Measurements from ENCODE around the gene FCHSD2. TPM values are rescaled to one million over a fixed set of nuclear protein-coding genes. Genes with fewer than 3 reads are reported as not detected.
A peak's percentile ranks its signal among the peaks of the same experiment; 100 is the strongest.

FCHSD2 gene
- total and polyA plus RNA-seq, 2 donors: 12.5 to 22.3 TPM

- WGBS: 98% methylated on average over 8 of the region's 8 CpGs
- Histone ChIP-seq H3K9me3 (ENCODE audit: control insufficient read depth in 2 of 2, insufficient read depth in 1 of 2, low read length in 1 of 2) (no peaks in the 10 kb centered on the region), H3K27me3 (ENCODE audit: control insufficient read depth in 2 of 2, insufficient read depth in 1 of 2, low read length in 1 of 2) (no peaks in the 10 kb centered on the region), H3K36me3 (ENCODE audit: control insufficient read depth in 2 of 2, insufficient read depth in 2 of 2, low read length in 1 of 2) (peaks cover 3 to 7% of the 10 kb centered on the region in 2 donors), H3K4me3 (ENCODE audit: low read length in 2 of 2) (no peak overlapping the region), H3K27ac (ENCODE audit: low read depth in 1 of 2, low read length in 1 of 2) (no peak overlapping the region), H3K4me1 (ENCODE audit: control insufficient read depth in 2 of 2, insufficient read depth in 2 of 2, low read length in 2 of 2) (no peaks in the 10 kb centered on the region)
- DNase-seq (ENCODE audit: low read depth in 6 of 9, low spot score in 9 of 9): no peak
These were observed 41.5 kb downstream of the FCHSD2 start for GRCh38 chr11:73100578-73100977.

DNA sequence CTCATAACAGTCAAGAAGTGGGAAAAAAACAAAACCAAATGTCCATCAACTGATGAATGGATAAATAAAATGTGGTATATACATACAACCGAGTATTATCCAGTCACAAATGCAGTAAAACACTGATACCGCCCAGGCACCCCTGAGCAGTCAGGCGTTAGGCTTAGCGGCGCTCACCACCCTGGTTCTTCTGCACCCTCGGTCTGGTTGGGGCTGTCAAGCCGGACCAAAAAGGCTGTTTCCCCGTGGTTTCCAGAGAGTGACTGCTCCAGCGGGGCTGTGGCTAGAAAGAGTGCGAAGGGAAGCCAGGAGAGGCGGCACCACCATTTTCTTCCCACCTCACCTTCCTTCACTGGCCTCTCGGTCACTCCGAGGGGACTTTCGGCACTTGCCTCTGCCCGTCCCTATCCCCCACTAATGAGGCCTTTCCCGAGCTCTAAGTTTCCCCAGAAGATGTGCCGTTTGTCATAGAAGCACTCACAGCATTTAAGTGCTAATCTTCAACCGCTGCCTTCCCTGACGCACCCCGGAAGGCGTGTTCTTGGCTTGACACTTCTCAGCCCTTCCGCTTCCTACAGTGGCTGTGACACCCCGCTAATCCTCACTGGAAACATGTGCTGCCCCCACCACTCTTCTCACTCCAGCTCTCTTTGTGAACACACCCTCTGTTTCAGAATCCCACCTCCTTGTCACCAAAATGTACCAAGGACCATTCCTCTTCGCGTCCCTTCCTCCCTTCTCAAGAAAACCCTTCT lies 42.4 kb downstream of the FCHSD2 start:
- Histone ChIP-seq H3K9me3 (ENCODE audit: control insufficient read depth in 2 of 2, insufficient read depth in 1 of 2, low read length in 1 of 2) (no peaks in the 10 kb centered on the region), H3K27me3 (ENCODE audit: control insufficient read depth in 2 of 2, insufficient read depth in 1 of 2, low read length in 1 of 2) (no peaks in the 10 kb centered on the region), H3K36me3 (ENCODE audit: control insufficient read depth in 2 of 2, insufficient read depth in 2 of 2, low read length in 1 of 2) (peaks cover 3 to 7% of the 10 kb centered on the region in 2 donors), H3K27ac (ENCODE audit: low read depth in 1 of 2, low read length in 1 of 2) (no peak overlapping the region), H3K4me1 (ENCODE audit: control insufficient read depth in 2 of 2, insufficient read depth in 2 of 2, low read length in 2 of 2) (no peaks in the 10 kb centered on the region), H3K4me3 (ENCODE audit: low read length in 2 of 2) (no peak overlapping the region)
- no peak for DNase-seq (ENCODE audit: low read depth in 6 of 9, low spot score in 9 of 9)
- 97% methylated on average over 25 of the region's 25 CpGs for WGBS

- no peak for DNase-seq (ENCODE audit: low read depth in 6 of 9, low spot score in 9 of 9)
- Histone ChIP-seq H3K27me3 (ENCODE audit: control insufficient read depth in 2 of 2, insufficient read depth in 1 of 2, low read length in 1 of 2) (no peaks in the 10 kb centered on the region), H3K9me3 (ENCODE audit: control insufficient read depth in 2 of 2, insufficient read depth in 1 of 2, low read length in 1 of 2) (no peaks in the 10 kb centered on the region), H3K4me3 (ENCODE audit: low read length in 2 of 2) (no peak overlapping the region), H3K27ac (ENCODE audit: low read depth in 1 of 2, low read length in 1 of 2) (no peak overlapping the region), H3K4me1 (ENCODE audit: control insufficient read depth in 2 of 2, insufficient read depth in 2 of 2, low read length in 2 of 2) (no peaks in the 10 kb centered on the region), H3K36me3 (ENCODE audit: control insufficient read depth in 2 of 2, insufficient read depth in 2 of 2, low read length in 1 of 2) (peaks cover 3 to 16% of the 10 kb centered on the region in 2 donors)
- 90% methylated on average over 2 of the region's 2 CpGs for WGBS
These were observed 46.5 kb downstream of the FCHSD2 start for GRCh38 chr11:73095613-73096012.

- Histone ChIP-seq H3K4me3 (ENCODE audit: low read length in 2 of 2) (no peak overlapping the region), H3K4me1 (ENCODE audit: control insufficient read depth in 2 of 2, insufficient read depth in 2 of 2, low read length in 2 of 2) (no peaks in the 10 kb centered on the region), H3K27ac (ENCODE audit: low read depth in 1 of 2, low read length in 1 of 2) (no peak overlapping the region), H3K9me3 (ENCODE audit: control insufficient read depth in 2 of 2, insufficient read depth in 1 of 2, low read length in 1 of 2) (no peaks in the 10 kb centered on the region), H3K27me3 (ENCODE audit: control insufficient read depth in 2 of 2, insufficient read depth in 1 of 2, low read length in 1 of 2) (no peaks in the 10 kb centered on the region), H3K36me3 (ENCODE audit: control insufficient read depth in 2 of 2, insufficient read depth in 2 of 2, low read length in 1 of 2) (peaks cover 0 to 9% of the 10 kb centered on the region in 2 donors)
- 98% methylated on average over 9 of the region's 9 CpGs for WGBS
- no peak for DNase-seq (ENCODE audit: low read depth in 6 of 9, low spot score in 9 of 9)
These were observed 50.4 kb downstream of the FCHSD2 start for GRCh38 chr11:73091521-73092305.

- Histone ChIP-seq H3K4me1 (ENCODE audit: control insufficient read depth in 2 of 2, insufficient read depth in 2 of 2, low read length in 2 of 2) (no peaks in the 10 kb centered on the region), H3K27ac (ENCODE audit: low read depth in 1 of 2, low read length in 1 of 2) (no peak overlapping the region), H3K36me3 (ENCODE audit: control insufficient read depth in 2 of 2, insufficient read depth in 2 of 2, low read length in 1 of 2) (peaks cover 0 to 10% of the 10 kb centered on the region in 2 donors), H3K27me3 (ENCODE audit: control insufficient read depth in 2 of 2, insufficient read depth in 1 of 2, low read length in 1 of 2) (no peaks in the 10 kb centered on the region), H3K4me3 (ENCODE audit: low read length in 2 of 2) (no peak overlapping the region), H3K9me3 (ENCODE audit: control insufficient read depth in 2 of 2, insufficient read depth in 1 of 2, low read length in 1 of 2) (no peaks in the 10 kb centered on the region)
- no peak for DNase-seq (ENCODE audit: low read depth in 6 of 9, low spot score in 9 of 9)
- 93% methylated on average over 1 of the region's 1 CpG for WGBS
These were observed 54.4 kb downstream of the FCHSD2 start for GRCh38 chr11:73087730-73088129.

GRCh38 chr11:73085189-73085875 lies 56.8 kb downstream of the FCHSD2 start:
- Histone ChIP-seq H3K9me3 (ENCODE audit: control insufficient read depth in 2 of 2, insufficient read depth in 1 of 2, low read length in 1 of 2) (no peaks in the 10 kb centered on the region), H3K27ac (ENCODE audit: low read depth in 1 of 2, low read length in 1 of 2) (no peak overlapping the region), H3K4me3 (ENCODE audit: low read length in 2 of 2) (no peak overlapping the region), H3K36me3 (ENCODE audit: control insufficient read depth in 2 of 2, insufficient read depth in 2 of 2, low read length in 1 of 2) (peaks cover 0 to 10% of the 10 kb centered on the region in 2 donors), H3K27me3 (ENCODE audit: control insufficient read depth in 2 of 2, insufficient read depth in 1 of 2, low read length in 1 of 2) (no peaks in the 10 kb centered on the region), H3K4me1 (ENCODE audit: control insufficient read depth in 2 of 2, insufficient read depth in 2 of 2, low read length in 2 of 2) (no peaks in the 10 kb centered on the region)
- 76% methylated on average over 4 of the region's 4 CpGs for WGBS
- DNase-seq (ENCODE audit: low read depth in 6 of 9, low spot score in 9 of 9): peak in 1 of 9 donors; percentile 11

GRCh38 chr11:73078631-73079030 lies 63.5 kb downstream of the FCHSD2 start:
- WGBS: over 99% methylated on average over 9 of the region's 9 CpGs

DNA sequence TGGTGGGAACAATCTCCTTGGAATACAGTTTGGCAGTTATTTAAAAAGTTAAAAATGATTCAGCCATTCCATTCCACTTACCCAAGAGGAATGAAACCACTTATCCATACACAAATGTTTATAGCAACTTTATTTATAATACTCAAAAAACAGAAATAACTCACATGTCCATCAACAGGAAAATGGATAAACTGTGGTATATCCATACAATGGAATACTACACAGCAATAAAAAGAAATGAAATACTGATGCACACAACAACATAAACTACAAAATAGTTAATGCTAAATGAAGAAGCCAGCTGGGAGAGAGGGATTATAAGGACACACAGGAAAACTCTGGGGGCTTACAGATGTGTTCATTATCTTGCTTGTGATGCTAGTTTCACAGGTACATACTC lies 64.7 kb downstream of the FCHSD2 start:
- no peak for DNase-seq (ENCODE audit: low read depth in 6 of 9, low spot score in 9 of 9)
- Histone ChIP-seq H3K4me3 (ENCODE audit: low read length in 2 of 2) (no peak overlapping the region), H3K4me1 (ENCODE audit: control insufficient read depth in 2 of 2, insufficient read depth in 2 of 2, low read length in 2 of 2) (no peaks in the 10 kb centered on the region), H3K36me3 (ENCODE audit: control insufficient read depth in 2 of 2, insufficient read depth in 2 of 2, low read length in 1 of 2) (peaks cover 2 to 10% of the 10 kb centered on the region in 2 donors), H3K9me3 (ENCODE audit: control insufficient read depth in 2 of 2, insufficient read depth in 1 of 2, low read length in 1 of 2) (no peaks in the 10 kb centered on the region), H3K27ac (ENCODE audit: low read depth in 1 of 2, low read length in 1 of 2) (no peak overlapping the region), H3K27me3 (ENCODE audit: control insufficient read depth in 2 of 2, insufficient read depth in 1 of 2, low read length in 1 of 2) (no peaks in the 10 kb centered on the region)

More at GRCh38 chr11:73078631-73079030, 63.5 kb downstream of the FCHSD2 start:
- Histone ChIP-seq H3K9me3 (ENCODE audit: control insufficient read depth in 2 of 2, insufficient read depth in 1 of 2, low read length in 1 of 2) (no peaks in the 10 kb centered on the region), H3K36me3 (ENCODE audit: control insufficient read depth in 2 of 2, insufficient read depth in 2 of 2, low read length in 1 of 2) (peaks cover 2 to 14% of the 10 kb centered on the region in 2 donors), H3K4me1 (ENCODE audit: control insufficient read depth in 2 of 2, insufficient read depth in 2 of 2, low read length in 2 of 2) (no peaks in the 10 kb centered on the region), H3K27ac (ENCODE audit: low read depth in 1 of 2, low read length in 1 of 2) (no peak overlapping the region), H3K4me3 (ENCODE audit: low read length in 2 of 2) (no peak overlapping the region), H3K27me3 (ENCODE audit: control insufficient read depth in 2 of 2, insufficient read depth in 1 of 2, low read length in 1 of 2) (no peaks in the 10 kb centered on the region)
- DNase-seq (ENCODE audit: low read depth in 6 of 9, low spot score in 9 of 9): no peak

DNA sequence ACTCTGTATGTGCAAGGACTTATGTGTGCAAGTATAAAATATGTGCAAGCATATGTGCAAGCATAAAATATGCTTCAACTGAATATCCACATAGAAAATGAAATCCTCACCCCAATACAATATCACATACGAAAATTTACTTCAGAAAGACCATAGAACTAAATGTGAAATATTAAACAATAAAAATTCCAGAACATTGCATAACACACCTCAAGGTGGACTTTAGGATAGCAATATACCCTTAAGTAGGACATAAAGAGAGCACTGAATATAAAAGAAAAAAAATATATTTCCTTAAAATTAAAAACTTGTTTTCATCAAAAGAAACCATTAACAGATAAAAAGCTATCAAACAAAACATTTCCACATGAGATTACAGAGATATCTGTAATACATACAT lies 67.8 kb downstream of the FCHSD2 start:
- DNase-seq (ENCODE audit: low read depth in 6 of 9, low spot score in 9 of 9): no peak
- WGBS: 100% methylated on average over 1 of the region's 1 CpG
- Histone ChIP-seq H3K36me3 (ENCODE audit: control insufficient read depth in 2 of 2, insufficient read depth in 2 of 2, low read length in 1 of 2) (peaks cover 2 to 6% of the 10 kb centered on the region in 2 donors), H3K4me3 (ENCODE audit: low read length in 2 of 2) (no peak overlapping the region), H3K4me1 (ENCODE audit: control insufficient read depth in 2 of 2, insufficient read depth in 2 of 2, low read length in 2 of 2) (no peaks in the 10 kb centered on the region), H3K9me3 (ENCODE audit: control insufficient read depth in 2 of 2, insufficient read depth in 1 of 2, low read length in 1 of 2) (no peaks in the 10 kb centered on the region), H3K27ac (ENCODE audit: low read depth in 1 of 2, low read length in 1 of 2) (no peak overlapping the region), H3K27me3 (ENCODE audit: control insufficient read depth in 2 of 2, insufficient read depth in 1 of 2, low read length in 1 of 2) (no peaks in the 10 kb centered on the region)

All from thymus (tissue), 11 donors.